Karpas-422 (cell line): ENCODE data around the gene IMP3. TPM values are rescaled to one million over a fixed set of nuclear protein-coding genes. Genes with fewer than 3 reads are reported as not detected.
"Not testable (repeated sequence)": the region's sequence is repeated elsewhere in the genome, so short reads cannot be mapped to it uniquely, and the experiment has no call there.

Source experiments
- DNase-seq: peaks from one replicate; pipeline ENCODE4 v3.0.0-alpha.2; 2015
- H2AFZ ChIP-seq: fragments of 200-600 bp; sonication (generic); 2 replicates; pipeline ENCODE4 v1.6.1; 2014; ENCODE audit warnings: antibody characterized with exemption, low read length, mixed read lengths
- H3K27ac ChIP-seq: fragments of 200-600 bp; sonication (generic); 2 replicates; pipeline ENCODE4 v1.5.1; 2014; ENCODE audit warnings: mild to moderate bottlenecking, low read length, moderate library complexity
- H3K27me3 ChIP-seq: fragments of 200-600 bp; sonication (generic); 2 replicates; pipeline ENCODE4 v1.6.1; 2014; ENCODE audit warnings: low read length, mixed read lengths
- H3K36me3 ChIP-seq: fragments of 200-600 bp; sonication (generic); 2 replicates; pipeline ENCODE4 v1.6.1; 2014; ENCODE audit warnings: low read length, mixed read lengths; ENCODE audit not compliant: insufficient read depth
- H3K4me1 ChIP-seq: fragments of 200-600 bp; sonication (generic); 2 replicates; pipeline ENCODE4 v1.6.1; 2014; ENCODE audit warnings: mild to moderate bottlenecking, low read length, mixed read lengths
- H3K4me2 ChIP-seq: fragments of 200-600 bp; sonication (generic); 2 replicates; pipeline ENCODE4 v1.6.1; 2014; ENCODE audit warnings: low read length, low read depth, mild to moderate bottlenecking; ENCODE audit not compliant: poor library complexity, severe bottlenecking
- H3K4me3 ChIP-seq: fragments of 200-600 bp; sonication (generic); 2 replicates; pipeline ENCODE4 v1.5.1; 2014; ENCODE audit warnings: mild to moderate bottlenecking, antibody characterized with exemption, low read length, mixed read lengths
- H3K79me2 ChIP-seq: fragments of 200-600 bp; sonication (generic); 2 replicates; pipeline ENCODE4 v1.6.1; 2014; ENCODE audit warnings: mild to moderate bottlenecking, low read length, mixed read lengths
- H3K9ac ChIP-seq: fragments of 200-600 bp; sonication (generic); 2 replicates; pipeline ENCODE4 v1.6.0; 2014; ENCODE audit warnings: low read length
- H3K9me2 ChIP-seq: fragments of 200-600 bp; sonication (generic), shearing (Covaris generic); replicated peaks from 2 replicates; pipeline ENCODE4 v1.6.0; 2014; ENCODE audit warnings: mild to moderate bottlenecking, low read length, moderate library complexity; ENCODE audit not compliant: insufficient read depth
- H3K9me3 ChIP-seq: fragments of 300-700, 200-600 bp; sonication (generic); 2 replicates; pipeline ENCODE4 v1.6.1; 2014; ENCODE audit warnings: low read length, mixed read lengths
- H4K20me1 ChIP-seq: fragments of 200-600 bp; sonication (generic); 2 replicates; pipeline ENCODE4 v1.6.1; 2014; ENCODE audit warnings: mild to moderate bottlenecking, antibody characterized with exemption, low read length, low read depth; ENCODE audit not compliant: insufficient read depth
- total RNA-seq: library from RNA; depleted of rRNA; stranded (reverse); fragments of >200 nt; shearing (Covaris generic); gene quantifications from 2 replicates; pipeline ENCODE4 v1.2.3, GENCODE V29; 2014; ENCODE audit warnings: low replicate concordance

IMP3 gene
- total RNA-seq, 1 experiment from 2014 or later = 82.7 TPM

- not testable (repeated sequence) for H3K79me2 ChIP-seq, H3K9me3 ChIP-seq, H4K20me1 ChIP-seq, H3K27me3 ChIP-seq, H3K36me3 ChIP-seq, H3K9me2 ChIP-seq, H3K4me3 ChIP-seq, H3K27ac ChIP-seq, H3K4me2 ChIP-seq
- peak; percentile 93 for DNase-seq
- 0 out of 2 replicates have a peak overlapping the region, but pooled peaks have one; percentile 21 for H2AFZ ChIP-seq
- 0 out of 2 replicates have a peak overlapping the region, but pooled peaks have one; percentile 13 for H3K9ac ChIP-seq
- peaks cover 13% of the 10 kb centered on the region for H3K4me1 ChIP-seq
These were observed 43.8 kb upstream of the IMP3 start for GRCh38 chr15:75683646-75684312.

- no peaks in the 10 kb centered on the region for H3K9me2 ChIP-seq
- H3K27ac ChIP-seq = no peak overlapping the region
- H3K4me3 ChIP-seq = no peak overlapping the region
- H3K9ac ChIP-seq = no peak overlapping the region
- no peaks in the 10 kb centered on the region for H3K27me3 ChIP-seq
- no peak for DNase-seq
- no peaks in the 10 kb centered on the region for H3K79me2 ChIP-seq
- no peaks in the 10 kb centered on the region for H3K9me3 ChIP-seq
- no peak overlapping the region for H2AFZ ChIP-seq
- H4K20me1 ChIP-seq = no peaks in the 10 kb centered on the region
- no peak overlapping the region for H3K4me2 ChIP-seq
- no peaks in the 10 kb centered on the region for H3K36me3 ChIP-seq
- H3K4me1 ChIP-seq = peaks cover 26% of the 10 kb centered on the region
These were observed 42.4 kb upstream of the IMP3 start for GRCh38 chr15:75682181-75683135.

GRCh38 chr15:75680007-75680789 lies 40.2 kb upstream of the IMP3 start:
- H3K4me3 ChIP-seq = no peak overlapping the region
- H3K27ac ChIP-seq = no peak overlapping the region
- no peak overlapping the region for H3K4me2 ChIP-seq
- no peaks in the 10 kb centered on the region for H3K79me2 ChIP-seq
- H2AFZ ChIP-seq = no peak overlapping the region
- H3K9me2 ChIP-seq = no peaks in the 10 kb centered on the region
- H3K27me3 ChIP-seq = no peaks in the 10 kb centered on the region
- no peaks in the 10 kb centered on the region for H3K9me3 ChIP-seq
- H3K36me3 ChIP-seq = no peaks in the 10 kb centered on the region
- no peak for DNase-seq
- no peak overlapping the region for H3K9ac ChIP-seq
- H4K20me1 ChIP-seq = no peaks in the 10 kb centered on the region
- peaks cover 41% of the 10 kb centered on the region for H3K4me1 ChIP-seq

- H2AFZ ChIP-seq, H3K79me2 ChIP-seq, DNase-seq, H3K9me2 ChIP-seq, H3K9me3 ChIP-seq, H3K36me3 ChIP-seq, H4K20me1 ChIP-seq, H3K27me3 ChIP-seq: not testable (repeated sequence)
- H3K4me1 ChIP-seq = peaks cover 56% of the 10 kb centered on the region
- H3K27ac ChIP-seq = peak overlapping the region; percentile 80
- 0 out of 2 replicates have a peak overlapping the region, but pooled peaks have one; percentile 51 for H3K4me3 ChIP-seq
- peak overlapping the region; percentile 73 for H3K4me2 ChIP-seq
- 0 out of 2 replicates have a peak overlapping the region, but pooled peaks have one; percentile 35 for H3K9ac ChIP-seq
These were observed 38.3 kb upstream of the IMP3 start for GRCh38 chr15:75678324-75678690.

GRCh38 chr15:75677465-75678323 lies 37.7 kb upstream of the IMP3 start:
- Histone ChIP-seq H3K4me2 (peak overlapping the region; percentile 73), H3K79me2 (no peaks in the 10 kb centered on the region), H2AFZ (0 out of 2 replicates have a peak overlapping the region, but pooled peaks have one; percentile 46), H3K27ac (peak overlapping the region; percentile 80), H4K20me1 (no peaks in the 10 kb centered on the region), H3K9me3 (no peaks in the 10 kb centered on the region), H3K9me2 (no peaks in the 10 kb centered on the region), H3K4me1 (peaks cover 62% of the 10 kb centered on the region), H3K4me3 (peak overlapping the region; percentile 51), H3K9ac (peak overlapping the region; percentile 64), H3K36me3 (no peaks in the 10 kb centered on the region), H3K27me3 (no peaks in the 10 kb centered on the region)
- DNase-seq = peak; percentile 96

- H3K36me3 ChIP-seq = no peaks in the 10 kb centered on the region
These were observed 36.9 kb upstream of the IMP3 start for GRCh38 chr15:75676688-75677464.

More at GRCh38 chr15:75676688-75677464, 36.9 kb upstream of the IMP3 start:
- H3K79me2 ChIP-seq = no peaks in the 10 kb centered on the region
- no peaks in the 10 kb centered on the region for H3K27me3 ChIP-seq
- peak overlapping the region; percentile 80 for H3K27ac ChIP-seq
- H3K9me2 ChIP-seq = no peaks in the 10 kb centered on the region
- no peak overlapping the region for H2AFZ ChIP-seq
- peak overlapping the region; percentile 73 for H3K4me2 ChIP-seq
- no peaks in the 10 kb centered on the region for H4K20me1 ChIP-seq
- peak overlapping the region; percentile 51 for H3K4me3 ChIP-seq
- DNase-seq = no peak
- H3K4me1 ChIP-seq = peaks cover 70% of the 10 kb centered on the region
- H3K9ac ChIP-seq = peak overlapping the region; percentile 64
- no peaks in the 10 kb centered on the region for H3K9me3 ChIP-seq
